SK-N-SH treated with all-trans-retinoic acid at 6 μM for 48 hours (cell line): ENCODE results near the gene UBTD1.

Experiments
- ATAC-seq: fragments of 200-7000 bp; cut with Tn5 transposase; 3 replicates; pipeline ENCODE4 v1.9.1; 2020; ENCODE audit warnings: mild to moderate bottlenecking, moderate library complexity
- CSDC2 ChIP-seq: fragments of 250-450 bp; sonication (Bioruptor Pico); IDR thresholded peaks from 2 replicates; pipeline ENCODE4 v1.5.0; 2020; ENCODE audit warnings: mild to moderate bottlenecking, moderate library complexity
- ESRRG ChIP-seq: fragments of 250-450 bp; sonication (Bioruptor Pico); IDR thresholded peaks from 2 replicates; pipeline ENCODE4 v1.6.1; 2021; ENCODE audit warnings: mild to moderate bottlenecking
- GLIS3 ChIP-seq: fragments of 250-450 bp; sonication (Bioruptor Pico); IDR thresholded peaks from 2 replicates; pipeline ENCODE4 v1.5.0; 2020; ENCODE audit warnings: mild to moderate bottlenecking, moderate library complexity
- ISL1 ChIP-seq: fragments of 250-450 bp; sonication (Bioruptor Pico); IDR thresholded peaks from 2 replicates; pipeline ENCODE4 v2.1.2; 2022; ENCODE audit warnings: mild to moderate bottlenecking, moderate library complexity
- OSR1 ChIP-seq: fragments of 250-450 bp; sonication (Bioruptor Pico); IDR thresholded peaks from 2 replicates; pipeline ENCODE4 v1.8.0; 2022; ENCODE audit warnings: moderate library complexity, mild to moderate bottlenecking, inconsistent platforms
- POU6F1 ChIP-seq: fragments of 250-450 bp; sonication (Bioruptor Pico); IDR thresholded peaks from 2 replicates; pipeline ENCODE4 v1.8.0; 2021; ENCODE audit warnings: low read depth, mild to moderate bottlenecking, moderate library complexity, borderline replicate concordance
- PPARA ChIP-seq: fragments of 250-450 bp; sonication (Bioruptor Pico); IDR thresholded peaks from 2 replicates; pipeline ENCODE4 v1.5.0; 2020; ENCODE audit warnings: mild to moderate bottlenecking, borderline replicate concordance
- RARB ChIP-seq: fragments of 250-450 bp; sonication (Bioruptor Pico); IDR thresholded peaks from 2 replicates; pipeline ENCODE4 v1.8.0; 2021; ENCODE audit warnings: mild to moderate bottlenecking, moderate library complexity
- SNAI2 ChIP-seq: fragments of 250-450 bp; sonication (Bioruptor Pico); IDR thresholded peaks from 2 replicates; pipeline ENCODE4 v1.5.0; 2020; ENCODE audit warnings: mild to moderate bottlenecking, moderate library complexity
- TOX ChIP-seq: fragments of 250-450 bp; sonication (Bioruptor Pico); IDR thresholded peaks from 2 replicates; pipeline ENCODE4 v1.8.0; 2021; ENCODE audit warnings: mild to moderate bottlenecking, moderate library complexity, borderline replicate concordance
- ZC3H10 ChIP-seq: fragments of 250-450 bp; sonication (Bioruptor Pico); IDR thresholded peaks from 2 replicates; pipeline ENCODE4 v1.5.1; 2021; ENCODE audit warnings: mild to moderate bottlenecking, moderate library complexity
- ZFP3 ChIP-seq: fragments of 250-450 bp; sonication (Bioruptor Pico); IDR thresholded peaks from 2 replicates; pipeline ENCODE4 v1.5.0; 2020; ENCODE audit warnings: mild to moderate bottlenecking, moderate library complexity
- ZFP30 ChIP-seq: fragments of 450-650 bp; formaldehyde crosslinking; IDR thresholded peaks from 2 replicates; pipeline ENCODE4 v1.5.0; 2022; ENCODE audit warnings: mild to moderate bottlenecking, moderate library complexity
- ZNF565 ChIP-seq: fragments of 450-650 bp; formaldehyde crosslinking; conservative IDR thresholded peaks from 2 replicates; pipeline ENCODE4 v1.5.0; 2020; ENCODE audit warnings: low read depth, mild to moderate bottlenecking, moderate library complexity
- ZNF8 ChIP-seq: fragments of 450-650 bp; formaldehyde crosslinking; IDR thresholded peaks from 2 replicates; pipeline ENCODE4 v1.5.0; 2020; ENCODE audit warnings: mild to moderate bottlenecking, moderate library complexity
- TF ChIP-seq, protein P1 (sequence below): fragments of 250-450 bp; sonication (Bioruptor Pico); IDR thresholded peaks from 2 replicates; pipeline ENCODE4 v1.5.0; 2020; ENCODE audit warnings: mild to moderate bottlenecking, moderate library complexity
- TF ChIP-seq, protein P2 (sequence below): fragments of 250-450 bp; sonication (Bioruptor Pico); IDR thresholded peaks from 2 replicates; pipeline ENCODE4 v1.5.1; 2020; ENCODE audit warnings: low read depth, mild to moderate bottlenecking, moderate library complexity
- TF ChIP-seq, protein P3 (sequence below): fragments of 250-450 bp; sonication (Bioruptor Pico); IDR thresholded peaks from 2 replicates; pipeline ENCODE4 v1.5.1; 2021; ENCODE audit warnings: mild to moderate bottlenecking, moderate library complexity

UBTD1 gene

DNA sequence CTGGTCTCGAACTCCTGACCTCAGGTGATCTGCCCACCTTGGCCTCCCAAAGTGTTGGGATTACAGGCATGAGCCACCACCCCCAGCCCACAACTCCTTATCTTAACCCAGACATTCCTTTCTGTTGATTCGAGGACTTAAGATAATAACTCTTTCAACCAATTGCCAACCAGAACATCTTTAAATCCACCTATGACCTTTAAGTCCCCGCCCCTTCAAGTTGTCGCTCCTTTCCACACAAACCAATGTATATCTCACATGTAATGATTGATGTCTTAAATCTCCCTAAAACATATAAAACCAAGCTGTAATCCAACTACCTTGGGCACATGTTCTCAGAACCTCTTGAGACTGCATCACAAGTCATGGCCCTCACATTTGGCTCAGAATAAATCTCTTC lies 66.1 kb downstream of the UBTD1 start:
- TF ChIP-seq POU6F1 (CRISPR knock-in tag) (no peak), CSDC2 (CRISPR knock-in tag) (no peak), ZNF565 (no peak), GLIS3 (no peak), ZC3H10 (CRISPR knock-in tag) (no peak)
- TF ChIP-seq, protein P1, sequence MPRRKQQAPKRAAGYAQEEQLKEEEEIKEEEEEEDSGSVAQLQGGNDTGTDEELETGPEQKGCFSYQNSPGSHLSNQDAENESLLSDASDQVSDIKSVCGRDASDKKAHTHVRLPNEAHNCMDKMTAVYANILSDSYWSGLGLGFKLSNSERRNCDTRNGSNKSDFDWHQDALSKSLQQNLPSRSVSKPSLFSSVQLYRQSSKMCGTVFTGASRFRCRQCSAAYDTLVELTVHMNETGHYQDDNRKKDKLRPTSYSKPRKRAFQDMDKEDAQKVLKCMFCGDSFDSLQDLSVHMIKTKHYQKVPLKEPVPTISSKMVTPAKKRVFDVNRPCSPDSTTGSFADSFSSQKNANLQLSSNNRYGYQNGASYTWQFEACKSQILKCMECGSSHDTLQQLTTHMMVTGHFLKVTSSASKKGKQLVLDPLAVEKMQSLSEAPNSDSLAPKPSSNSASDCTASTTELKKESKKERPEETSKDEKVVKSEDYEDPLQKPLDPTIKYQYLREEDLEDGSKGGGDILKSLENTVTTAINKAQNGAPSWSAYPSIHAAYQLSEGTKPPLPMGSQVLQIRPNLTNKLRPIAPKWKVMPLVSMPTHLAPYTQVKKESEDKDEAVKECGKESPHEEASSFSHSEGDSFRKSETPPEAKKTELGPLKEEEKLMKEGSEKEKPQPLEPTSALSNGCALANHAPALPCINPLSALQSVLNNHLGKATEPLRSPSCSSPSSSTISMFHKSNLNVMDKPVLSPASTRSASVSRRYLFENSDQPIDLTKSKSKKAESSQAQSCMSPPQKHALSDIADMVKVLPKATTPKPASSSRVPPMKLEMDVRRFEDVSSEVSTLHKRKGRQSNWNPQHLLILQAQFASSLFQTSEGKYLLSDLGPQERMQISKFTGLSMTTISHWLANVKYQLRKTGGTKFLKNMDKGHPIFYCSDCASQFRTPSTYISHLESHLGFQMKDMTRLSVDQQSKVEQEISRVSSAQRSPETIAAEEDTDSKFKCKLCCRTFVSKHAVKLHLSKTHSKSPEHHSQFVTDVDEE (CRISPR knock-in tag): no peak
- no peak for ATAC-seq

DNA sequence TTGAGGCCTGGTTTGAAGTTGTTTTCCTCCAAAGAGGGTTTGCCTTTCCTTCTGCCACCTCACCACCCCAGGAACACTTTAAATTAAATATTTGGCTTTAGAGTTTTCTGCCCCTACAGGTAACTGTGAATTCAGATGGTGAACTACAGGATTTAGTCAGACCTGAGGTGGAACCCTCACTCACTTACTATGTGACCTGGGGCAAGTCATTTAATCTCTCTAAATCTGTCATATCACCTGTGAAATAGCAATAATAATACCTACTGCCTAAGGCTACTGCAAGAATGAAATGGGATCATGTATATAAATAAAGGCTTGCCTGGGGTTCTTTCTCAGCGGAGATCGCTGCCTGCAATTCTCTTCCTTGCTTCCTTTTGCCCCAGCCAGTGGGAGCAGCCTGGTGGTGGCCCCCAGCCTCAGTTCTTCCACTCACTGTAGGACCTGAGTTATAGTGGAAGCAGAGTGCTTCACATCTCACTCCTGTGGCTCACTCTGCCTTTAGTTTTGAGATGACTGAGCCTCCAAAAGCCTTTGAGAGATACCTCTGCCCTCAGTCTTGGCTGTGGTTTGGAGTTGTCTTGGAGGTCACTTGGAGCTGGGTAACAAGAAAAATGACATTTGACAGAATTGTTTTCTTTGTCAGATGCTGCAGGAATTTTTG lies 67.7 kb downstream of the UBTD1 start:
- no peak for ATAC-seq
- no peak for TF ChIP-seq TOX (CRISPR knock-in tag)
- TF ChIP-seq SNAI2 (CRISPR knock-in tag): no peak
- no peak for TF ChIP-seq ISL1 (CRISPR knock-in tag)
- TF ChIP-seq, protein P2, sequence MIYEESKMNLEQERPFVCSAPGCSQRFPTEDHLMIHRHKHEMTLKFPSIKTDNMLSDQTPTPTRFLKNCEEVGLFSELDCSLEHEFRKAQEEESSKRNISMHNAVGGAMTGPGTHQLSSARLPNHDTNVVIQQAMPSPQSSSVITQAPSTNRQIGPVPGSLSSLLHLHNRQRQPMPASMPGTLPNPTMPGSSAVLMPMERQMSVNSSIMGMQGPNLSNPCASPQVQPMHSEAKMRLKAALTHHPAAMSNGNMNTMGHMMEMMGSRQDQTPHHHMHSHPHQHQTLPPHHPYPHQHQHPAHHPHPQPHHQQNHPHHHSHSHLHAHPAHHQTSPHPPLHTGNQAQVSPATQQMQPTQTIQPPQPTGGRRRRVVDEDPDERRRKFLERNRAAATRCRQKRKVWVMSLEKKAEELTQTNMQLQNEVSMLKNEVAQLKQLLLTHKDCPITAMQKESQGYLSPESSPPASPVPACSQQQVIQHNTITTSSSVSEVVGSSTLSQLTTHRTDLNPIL: no peak
- TF ChIP-seq CSDC2 (CRISPR knock-in tag): no peak
- TF ChIP-seq ESRRG: no peak
- no peak for TF ChIP-seq GLIS3
- no peak for TF ChIP-seq OSR1 (CRISPR knock-in tag)

GRCh38 chr10:97567891-97568290 lies 69.2 kb downstream of the UBTD1 start:
- no peak for ATAC-seq
- TF ChIP-seq ZNF8 (no peak), PPARA (no peak), ESRRG (no peak), GLIS3 (no peak), ZNF565 (no peak), POU6F1 (CRISPR knock-in tag) (no peak), RARB (CRISPR knock-in tag) (no peak), ISL1 (CRISPR knock-in tag) (no peak), ZFP30 (CRISPR knock-in tag) (no peak), ZFP3 (CRISPR knock-in tag) (no peak), TOX (CRISPR knock-in tag) (no peak)
- TF ChIP-seq, protein P2: no peak
- TF ChIP-seq, protein P1 (CRISPR knock-in tag): no peak
- TF ChIP-seq, protein P3, sequence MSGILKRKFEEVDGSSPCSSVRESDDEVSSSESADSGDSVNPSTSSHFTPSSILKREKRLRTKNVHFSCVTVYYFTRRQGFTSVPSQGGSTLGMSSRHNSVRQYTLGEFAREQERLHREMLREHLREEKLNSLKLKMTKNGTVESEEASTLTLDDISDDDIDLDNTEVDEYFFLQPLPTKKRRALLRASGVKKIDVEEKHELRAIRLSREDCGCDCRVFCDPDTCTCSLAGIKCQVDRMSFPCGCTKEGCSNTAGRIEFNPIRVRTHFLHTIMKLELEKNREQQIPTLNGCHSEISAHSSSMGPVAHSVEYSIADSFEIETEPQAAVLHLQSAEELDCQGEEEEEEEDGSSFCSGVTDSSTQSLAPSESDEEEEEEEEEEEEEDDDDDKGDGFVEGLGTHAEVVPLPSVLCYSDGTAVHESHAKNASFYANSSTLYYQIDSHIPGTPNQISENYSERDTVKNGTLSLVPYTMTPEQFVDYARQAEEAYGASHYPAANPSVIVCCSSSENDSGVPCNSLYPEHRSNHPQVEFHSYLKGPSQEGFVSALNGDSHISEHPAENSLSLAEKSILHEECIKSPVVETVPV (CRISPR knock-in tag): no peak
- TF ChIP-seq, all 23 proteins: peak for 0
